Uterus (tissue), 2 donors: ENCODE data around the gene LARP1B.
"Not testable (repeated sequence)": the region's sequence is repeated elsewhere in the genome, so short reads cannot be mapped to it uniquely, and the experiment has no call there.

Source experiments
- POLR2A ChIP-seq, 2 donors: fragments of 450-650 bp; IDR thresholded peaks; one replicate each; pipeline ENCODE4 v1.6.1; 2016; ENCODE audit warnings: antibody characterized with exemption in 2 of 2, mild to moderate bottlenecking in 1 of 2, moderate library complexity in 1 of 2
- TF ChIP-seq, protein P1 (sequence below), 4 experiments: fragments of 200-600 bp in 2 of 4; fragments of 450-650 bp in 2 of 4; sonication (generic) in 2 of 4; IDR thresholded peaks; one replicate each; pipeline ENCODE4 v1.5.1; 2016 to 2019; ENCODE audit warnings: antibody characterized with exemption in 4 of 4, mild to moderate bottlenecking in 2 of 4, moderate library complexity in 1 of 4

DNA sequence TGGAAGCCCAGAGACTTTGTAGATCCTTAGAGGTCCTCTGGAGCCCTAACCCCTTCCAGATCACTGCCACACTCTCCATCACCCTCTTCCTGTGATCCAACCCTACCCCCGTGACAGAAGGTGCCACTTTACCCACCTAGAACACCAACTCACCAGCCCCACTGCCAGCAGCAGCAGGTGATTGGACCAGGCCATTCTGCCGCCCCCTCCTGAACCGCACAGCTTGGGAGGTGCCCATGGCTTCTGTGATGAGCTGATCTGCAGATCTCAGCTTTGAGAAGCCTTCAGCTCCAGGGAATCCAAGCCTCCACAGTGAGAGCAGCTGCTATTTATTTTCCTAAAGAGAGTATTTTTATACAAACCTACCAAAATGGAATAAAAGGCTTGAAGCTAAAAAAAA is 95.4 kb downstream of the LARP1B start:
- TF ChIP-seq, protein P1, sequence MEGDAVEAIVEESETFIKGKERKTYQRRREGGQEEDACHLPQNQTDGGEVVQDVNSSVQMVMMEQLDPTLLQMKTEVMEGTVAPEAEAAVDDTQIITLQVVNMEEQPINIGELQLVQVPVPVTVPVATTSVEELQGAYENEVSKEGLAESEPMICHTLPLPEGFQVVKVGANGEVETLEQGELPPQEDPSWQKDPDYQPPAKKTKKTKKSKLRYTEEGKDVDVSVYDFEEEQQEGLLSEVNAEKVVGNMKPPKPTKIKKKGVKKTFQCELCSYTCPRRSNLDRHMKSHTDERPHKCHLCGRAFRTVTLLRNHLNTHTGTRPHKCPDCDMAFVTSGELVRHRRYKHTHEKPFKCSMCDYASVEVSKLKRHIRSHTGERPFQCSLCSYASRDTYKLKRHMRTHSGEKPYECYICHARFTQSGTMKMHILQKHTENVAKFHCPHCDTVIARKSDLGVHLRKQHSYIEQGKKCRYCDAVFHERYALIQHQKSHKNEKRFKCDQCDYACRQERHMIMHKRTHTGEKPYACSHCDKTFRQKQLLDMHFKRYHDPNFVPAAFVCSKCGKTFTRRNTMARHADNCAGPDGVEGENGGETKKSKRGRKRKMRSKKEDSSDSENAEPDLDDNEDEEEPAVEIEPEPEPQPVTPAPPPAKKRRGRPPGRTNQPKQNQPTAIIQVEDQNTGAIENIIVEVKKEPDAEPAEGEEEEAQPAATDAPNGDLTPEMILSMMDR (IDR thresholded peaks at IDR 0.05), result not testable (repeated sequence)
- not testable (repeated sequence) for TF ChIP-seq POLR2A (IDR thresholded peaks at IDR 0.05)
